ENCODE results near the gene TAF6L. TPM values are rescaled to one million over a fixed set of nuclear protein-coding genes. Genes with fewer than 3 reads are reported as not detected.
A peak's percentile ranks its signal among the peaks of the same experiment; 100 is the strongest.

Gene TAF6L
- total and polyA plus RNA-seq, 2 donors (not counting 3 experiments of a cell fraction or from before 2014, with no cell fraction given) = 28.9 to 33.3 TPM

- TF ChIP-seq CTCF (IDR thresholded peaks at IDR 0.05; ENCODE audit: extremely low read depth in 1 of 2, insufficient read depth in 1 of 2, low read depth in 1 of 2, low read length in 2 of 2) = no peak
- TF ChIP-seq POLR2A (IDR thresholded peaks at IDR 0.05; ENCODE audit: low read depth, low read length) = no peak
- TF ChIP-seq GATA2 (IDR thresholded peaks at IDR 0.05; ENCODE audit: insufficient read depth, insufficient read length, low read depth, low read length) = no peak
- TF ChIP-seq EZH2 (IDR thresholded peaks at IDR 0.05; ENCODE audit: borderline replicate concordance, low read depth, low read length, severe bottlenecking) = no peak
- TF ChIP-seq POLR2AphosphoS5 (IDR thresholded peaks at IDR 0.05; ENCODE audit: insufficient read depth, low read depth, low read length) = no peak
- Histone ChIP-seq H3K79me2 (ENCODE audit: control insufficient read depth, insufficient read depth, low read length) (peaks cover 27% of the 10 kb centered on the region), H3K9me3 (replicated peaks; ENCODE audit: control insufficient read depth, insufficient read depth, low read length) (no peaks in the 10 kb centered on the region), H3K4me3 (replicated peaks in 1 of 3; ENCODE audit: insufficient read depth in 1 of 3, low read depth in 1 of 3, low read length in 3 of 3) (peak overlapping the region; percentile 62 to 82 (median 75)), H3K36me3 (ENCODE audit: control insufficient read depth in 2 of 2, extremely low read depth in 1 of 2, insufficient read depth in 2 of 2, low read length in 2 of 2) (peaks cover 10 to 24% of the 10 kb centered on the region in 2 experiments), H3K27ac (ENCODE audit: insufficient read depth, low read depth, low read length) (peak overlapping the region; percentile 76), H3K27me3 (ENCODE audit: control insufficient read depth in 2 of 2, insufficient read depth in 2 of 2, low read length in 2 of 2) (no peaks in the 10 kb centered on the region), H3K4me1 (ENCODE audit: control insufficient read depth, extremely low read depth, insufficient read depth, low read length) (peaks cover 13% of the 10 kb centered on the region), H3K9me1 (replicated peaks; ENCODE audit: control insufficient read depth, extremely low read depth, insufficient read depth, low read length) (no peaks in the 10 kb centered on the region), H4K20me1 (replicated peaks; ENCODE audit: control insufficient read depth, extremely low read depth, insufficient read depth, low read length) (no peaks in the 10 kb centered on the region), H3K4me2 (ENCODE audit: insufficient read depth, low read length) (peak overlapping the region; percentile 91), H3K9ac (replicated peaks; ENCODE audit: extremely low read depth, insufficient read depth, low read length) (peak overlapping the region; percentile 91), H2AFZ (ENCODE audit: low read depth, low read length) (peak overlapping the region; percentile 30)
- no TSS peak for BruUV-seq (replicated peaks)
- ChIA-PET CTCF (interaction anchor here (1.8 to 1.9 kb wide), 2 partner anchors 44 to 45 kb away, joined by 7 to 17 read pairs; no protein-coding TSS in a partner anchor), POLR2A (interaction anchor here (0.7 to 2.2 kb wide), 9 partner anchors 10 to 77 kb away, joined by 3 to 65 read pairs (median 5); partner anchors contain the start of genes TMEM179B, WDR74 and ZBTB3)
- dilution Hi-C loops (cut with MboI; ENCODE audit: extremely low pct_ligation_motif_present, low sequenced_read_pairs) = no loop called here
- FAIRE-seq (no peak), DNase-seq (ENCODE audit: low read depth, low spot score) (no peak)
- intact Hi-C loops (cut with micrococcal nuclease) = loop anchor here (1.0 to 5.0 kb wide), 2 partner anchors 26 to 434 kb away; partner anchors contain the start of gene NXF1
Observed at GRCh38 chr11:62830904-62831519, 59.8 kb downstream of the TAF6L start.
